OCI-LY7 (cell line): Measurements from ENCODE around the gene PRSS27. TPM values are rescaled to one million over a fixed set of nuclear protein-coding genes. Genes with fewer than 3 reads are reported as not detected.

Experiments used
- BruUV-seq: library from RNA; stranded (reverse); fragments of 400-500 nt; replicated peaks from 2 replicates; lab custom pipeline; 2021; lab: Mats Ljungman, UMichigan
- CTCF ChIA-PET: fragments of 300-600 bp; sonication (Branson Sonifier 250); formaldehyde crosslinking; loops from one replicate; lab custom pipeline; 2022; ENCODE audit warnings: antibody characterized with exemption; ENCODE audit not compliant: unreplicated experiment; lab: Charles Lee
- POLR2A ChIA-PET: fragments of 300-600 bp; sonication (Branson Sonifier 250); formaldehyde crosslinking; loops from one replicate; lab custom pipeline; 2022; ENCODE audit warnings: antibody characterized with exemption; lab: Charles Lee
- DNase-seq: peaks from one replicate; pipeline ENCODE4 v3.0.0-alpha.2; 2015; ENCODE audit warnings: low spot score
- H2AFZ ChIP-seq: fragments of 200-600 bp; sonication (generic), shearing (Covaris generic); 2 replicates; pipeline ENCODE4 v1.6.1; 2014; ENCODE audit warnings: mild to moderate bottlenecking, antibody characterized with exemption, low read length, moderate library complexity
- H3K27ac ChIP-seq: fragments of 200-600 bp; sonication (generic); 2 replicates; pipeline ENCODE4 v1.5.1; 2014; ENCODE audit warnings: mixed run types, low read depth, mild to moderate bottlenecking, moderate library complexity, low read length, inconsistent platforms; ENCODE audit not compliant: poor library complexity, severe bottlenecking
- H3K36me3 ChIP-seq: fragments of 200-600 bp; sonication (generic); 2 replicates; pipeline ENCODE4 v1.6.1; 2014; ENCODE audit warnings: mild to moderate bottlenecking, antibody characterized with exemption, low read length, moderate library complexity, mixed read lengths; ENCODE audit not compliant: insufficient read depth
- H3K4me1 ChIP-seq: fragments of 200-600 bp; sonication (generic); 2 replicates; pipeline ENCODE4 v1.5.1; 2014; ENCODE audit warnings: mild to moderate bottlenecking, low read length; ENCODE audit not compliant: insufficient read depth, poor library complexity, severe bottlenecking
- H3K4me2 ChIP-seq: fragments of 200-600 bp; sonication (generic); 2 replicates; pipeline ENCODE4 v1.6.1; 2014; ENCODE audit warnings: mild to moderate bottlenecking, low read length
- H3K4me3 ChIP-seq: fragments of 200-600 bp; sonication (generic); 2 replicates; pipeline ENCODE4 v1.5.1; 2014; ENCODE audit warnings: mild to moderate bottlenecking, low read depth, low read length; ENCODE audit not compliant: poor library complexity, severe bottlenecking
- H3K79me2 ChIP-seq: fragments of 200-600 bp; sonication (generic); 2 replicates; pipeline ENCODE4 v1.6.1; 2016; ENCODE audit warnings: low read depth, mild to moderate bottlenecking, low read length, moderate library complexity, mixed read lengths; ENCODE audit not compliant: insufficient read depth
- H3K9me2 ChIP-seq: fragments of 200-600 bp; sonication (generic); 2 replicates; pipeline ENCODE4 v1.6.1; 2016; ENCODE audit warnings: mild to moderate bottlenecking, low read length, mixed read lengths; ENCODE audit not compliant: insufficient read depth
- H3K9me3 ChIP-seq: fragments of 200-600 bp; sonication (generic); 2 replicates; pipeline ENCODE4 v1.6.1; 2014; ENCODE audit warnings: mild to moderate bottlenecking, mixed run types, low read length, mixed read lengths
- H4K20me1 ChIP-seq: fragments of 200-600 bp; sonication (generic); 2 replicates; pipeline ENCODE4 v1.6.1; 2014; ENCODE audit warnings: mild to moderate bottlenecking, antibody characterized with exemption, low read length, moderate library complexity, mixed read lengths; ENCODE audit not compliant: insufficient read depth
- CTCF ChIP-seq: fragments of 200-600 bp; sonication (generic); conservative IDR thresholded peaks from 2 replicates; pipeline ENCODE4 v1.5.1; 2014; ENCODE audit warnings: mild to moderate bottlenecking, antibody characterized with exemption, low read length, moderate library complexity, mixed read lengths
- EZH2phosphoT487 ChIP-seq: fragments of 200-600 bp; sonication (generic); IDR thresholded peaks from 2 replicates; pipeline ENCODE4 v1.6.1; 2018; ENCODE audit warnings: low read depth, borderline replicate concordance, mild to moderate bottlenecking, mixed run types, antibody characterized with exemption, low read length, moderate library complexity, mixed read lengths
- intact Hi-C: fragments of 100-400 bp; cut with micrococcal nuclease; formaldehyde crosslinking; loops from one replicate; pipeline ENCODE4 v1.10.0; 2022; ENCODE audit not compliant: unreplicated experiment
- total RNA-seq, 2 experiments: library from RNA; depleted of rRNA in 1 of 2; stranded (reverse); fragments of >200 nt in 1 of 2; shearing (Covaris generic) in 1 of 2; gene quantifications; 2 replicates each; pipeline ENCODE4 v1.2.3, GENCODE V29; 2014 to 2022

The PRSS27 gene
- total RNA-seq, 2 experiments from 2014 or later = 2.7 to 7.7 TPM

GRCh38 chr16:2664574-2664982 is 55.4 kb downstream of the PRSS27 start:
- Histone ChIP-seq H3K79me2 (no peaks in the 10 kb centered on the region), H4K20me1 (no peaks in the 10 kb centered on the region), H3K4me1 (no peaks in the 10 kb centered on the region), H2AFZ (no peak overlapping the region), H3K36me3 (no peaks in the 10 kb centered on the region), H3K4me3 (no peak overlapping the region), H3K27ac (no peak overlapping the region), H3K9me3 (no peaks in the 10 kb centered on the region), H3K9me2 (no peaks in the 10 kb centered on the region), H3K4me2 (no peak overlapping the region)
- no peak for DNase-seq
- BruUV-seq = no TSS peak
- ChIA-PET CTCF (no interaction called here), POLR2A (no interaction called here)
- intact Hi-C loops = no loop called here
- no peak for TF ChIP-seq EZH2phosphoT487
- TF ChIP-seq CTCF = no peak

GRCh38 chr16:2663553-2664546 is 56.2 kb downstream of the PRSS27 start:
- no peak overlapping the region for H3K4me2 ChIP-seq
- H3K36me3 ChIP-seq = no peaks in the 10 kb centered on the region
- POLR2A ChIA-PET = no interaction called here

More at GRCh38 chr16:2663553-2664546, 56.2 kb downstream of the PRSS27 start:
- Histone ChIP-seq H3K79me2 (no peaks in the 10 kb centered on the region), H3K4me1 (no peaks in the 10 kb centered on the region), H3K4me3 (no peak overlapping the region), H3K27ac (no peak overlapping the region), H3K9me3 (no peaks in the 10 kb centered on the region), H3K9me2 (no peaks in the 10 kb centered on the region), H2AFZ (no peak overlapping the region), H4K20me1 (no peaks in the 10 kb centered on the region)
- no peak for TF ChIP-seq EZH2phosphoT487
- no peak for DNase-seq
- intact Hi-C loops = no loop called here
- CTCF ChIA-PET = no interaction called here
- BruUV-seq = no TSS peak

Other genes starting within 250 kb of the PRSS27 start
- gene NTN3, start 248.9 kb downstream of the PRSS27 start, total RNA-seq (2014; rRNA removed; shearing (Covaris generic)) = 2.3 and 4.8 TPM in 2 replicates
- 1.5 and 1.7 TPM in 2 replicates for gene NTN3, start 248.9 kb downstream of the PRSS27 start, total RNA-seq (2022)
- gene TBC1D24, start 245.1 kb downstream of the PRSS27 start, total RNA-seq (2014; rRNA removed; shearing (Covaris generic)) = 19.8 and 23.4 TPM in 2 replicates
- gene TBC1D24, start 245.1 kb downstream of the PRSS27 start, total RNA-seq (2022) = 29.9 and 34.7 TPM in 2 replicates
- 15.0 and 16.4 TPM in 2 replicates for gene ATP6V0C, start 206.3 kb downstream of the PRSS27 start, total RNA-seq (2014; rRNA removed; shearing (Covaris generic))
- 87.4 and 94.3 TPM in 2 replicates for gene ATP6V0C, start 206.3 kb downstream of the PRSS27 start, total RNA-seq (2022)
- gene AMDHD2, start 199.9 kb downstream of the PRSS27 start, total RNA-seq (2014; rRNA removed; shearing (Covaris generic)) = 48.4 and 51.8 TPM in 2 replicates
- gene AMDHD2, start 199.9 kb downstream of the PRSS27 start, total RNA-seq (2022) = 47.1 and 59.7 TPM in 2 replicates
- gene CEMP1, start 188.8 kb downstream of the PRSS27 start, total RNA-seq (2014; rRNA removed; shearing (Covaris generic)) = 0.25 TPM in 1 of 2 replicates, not detected in the other
- 0.35 and 0.55 TPM in 2 replicates for gene CEMP1, start 188.8 kb downstream of the PRSS27 start, total RNA-seq (2022)
- gene PDPK1, start 182.2 kb downstream of the PRSS27 start, total RNA-seq (2014; rRNA removed; shearing (Covaris generic)) = 11.7 and 14.4 TPM in 2 replicates
- gene PDPK1, start 182.2 kb downstream of the PRSS27 start, total RNA-seq (2022) = 38.3 and 40.6 TPM in 2 replicates
- gene KCTD5, start 37.7 kb downstream of the PRSS27 start, total RNA-seq (2014; rRNA removed; shearing (Covaris generic)) = 18.9 and 34.6 TPM in 2 replicates
- gene KCTD5, start 37.7 kb downstream of the PRSS27 start, total RNA-seq (2022) = 25.2 and 25.8 TPM in 2 replicates
- 206 and 208 TPM in 2 replicates for gene SRRM2, start 32.4 kb upstream of the PRSS27 start, total RNA-seq (2014; rRNA removed; shearing (Covaris generic))
- gene SRRM2, start 32.4 kb upstream of the PRSS27 start, total RNA-seq (2022) = 819 and 825 TPM in 2 replicates
- 282 and 285 TPM in 2 replicates for gene ELOB, start 57.1 kb upstream of the PRSS27 start, total RNA-seq (2014; rRNA removed; shearing (Covaris generic))
- gene ELOB, start 57.1 kb upstream of the PRSS27 start, total RNA-seq (2022) = 204 and 209 TPM in 2 replicates
- not detected in 2 replicates for gene PRSS33, start 67.3 kb upstream of the PRSS27 start, total RNA-seq (2014; rRNA removed; shearing (Covaris generic))
- gene PRSS33, start 67.3 kb upstream of the PRSS27 start, total RNA-seq (2022) = not detected in 2 replicates
- not detected in 2 replicates for gene PRSS41, start 78.2 kb upstream of the PRSS27 start, total RNA-seq (2014; rRNA removed; shearing (Covaris generic))
- not detected in 2 replicates for gene PRSS41, start 78.2 kb upstream of the PRSS27 start, total RNA-seq (2022)
- 44.5 and 68.7 TPM in 2 replicates for gene PRSS21, start 97.0 kb upstream of the PRSS27 start, total RNA-seq (2014; rRNA removed; shearing (Covaris generic))
- 69.6 and 75.1 TPM in 2 replicates for gene PRSS21, start 97.0 kb upstream of the PRSS27 start, total RNA-seq (2022)
- 1.2 and 4.0 TPM in 2 replicates for gene ZG16B, start 110.1 kb upstream of the PRSS27 start, total RNA-seq (2014; rRNA removed; shearing (Covaris generic))
- 2.5 and 2.6 TPM in 2 replicates for gene ZG16B, start 110.1 kb upstream of the PRSS27 start, total RNA-seq (2022)
- not detected in 2 replicates for gene PRSS22, start 137.9 kb upstream of the PRSS27 start, total RNA-seq (2014; rRNA removed; shearing (Covaris generic))
- gene PRSS22, start 137.9 kb upstream of the PRSS27 start, total RNA-seq (2022) = not detected in 2 replicates
- gene FLYWCH2, start 163.0 kb upstream of the PRSS27 start, total RNA-seq (2014; rRNA removed; shearing (Covaris generic)) = 38.7 and 44.9 TPM in 2 replicates
- 22.3 and 23.9 TPM in 2 replicates for gene FLYWCH2, start 163.0 kb upstream of the PRSS27 start, total RNA-seq (2022)
- gene FLYWCH1, start 191.7 kb upstream of the PRSS27 start, total RNA-seq (2014; rRNA removed; shearing (Covaris generic)) = 25.3 and 26.1 TPM in 2 replicates
- gene FLYWCH1, start 191.7 kb upstream of the PRSS27 start, total RNA-seq (2022) = 61.9 and 63.9 TPM in 2 replicates
- 0.09 and 0.28 TPM in 2 replicates for gene KREMEN2, start 244.1 kb upstream of the PRSS27 start, total RNA-seq (2014; rRNA removed; shearing (Covaris generic))
- 0.31 TPM in 1 of 2 replicates, not detected in the other for gene KREMEN2, start 244.1 kb upstream of the PRSS27 start, total RNA-seq (2022)
- gene PAQR4, start 249.1 kb upstream of the PRSS27 start, total RNA-seq (2014; rRNA removed; shearing (Covaris generic)) = 38.1 and 49.1 TPM in 2 replicates
- gene PAQR4, start 249.1 kb upstream of the PRSS27 start, total RNA-seq (2022) = 59.7 and 67.4 TPM in 2 replicates